Heart right ventricle (tissue), 16 donors: ENCODE data around the gene RYR3. TPM values are rescaled to one million over a fixed set of nuclear protein-coding genes. Genes with fewer than 3 reads are reported as not detected.
"Not testable (repeated sequence)": the region's sequence is repeated elsewhere in the genome, so short reads cannot be mapped to it uniquely, and the experiment has no call there.

Source experiments
- ATAC-seq, 8 donors: fragments of 200-7000 bp; cut with Tn5 transposase; one replicate each; pipeline ENCODE4 v1.9.1; 2020; ENCODE audit warnings: mild to moderate bottlenecking in 8 of 8, moderate library complexity in 8 of 8, moderate number of reproducible peaks in 1 of 8
- DNase-seq, 2 donors: peaks; one replicate each; pipeline ENCODE4 v3.0.0-alpha.2; 2020
- H3K27ac ChIP-seq, 10 donors: fragments of 200-600 bp; sonication (generic) in 2 of 10; one replicate each; pipeline versions ENCODE4 v1.5.0 to v1.8.0; 2020 to 2022; ENCODE audit warnings: mild to moderate bottlenecking in 3 of 10
- H3K27me3 ChIP-seq, 7 donors: fragments of 200-600 bp; one replicate each; pipeline ENCODE4 v1.8.0; 2021 to 2022; ENCODE audit warnings: mild to moderate bottlenecking in 2 of 7
- H3K36me3 ChIP-seq, 9 donors: fragments of 200-600 bp; sonication (generic) in 1 of 9; one replicate each; pipeline versions ENCODE4 v1.5.0 to v1.8.0; 2020 to 2022; ENCODE audit warnings: mild to moderate bottlenecking in 2 of 9
- H3K4me1 ChIP-seq, 9 donors: fragments of 200-600 bp; sonication (generic) in 1 of 9; one replicate each; pipeline versions ENCODE4 v1.5.0 to v1.8.0; 2020 to 2022; ENCODE audit warnings: mild to moderate bottlenecking in 4 of 9
- H3K4me3 ChIP-seq, 10 donors: fragments of 200-600 bp; sonication (generic) in 2 of 10; one replicate each; pipeline versions ENCODE4 v1.5.0 to v1.8.0; 2020 to 2022; ENCODE audit warnings: mild to moderate bottlenecking in 7 of 10, moderate library complexity in 2 of 10
- H3K9me3 ChIP-seq, 11 donors: fragments of 200-600 bp in 10 of 11; sonication (generic) in 2 of 11; one replicate each; pipeline versions ENCODE4 v1.5.0 to v1.8.0; 2013 to 2022; ENCODE audit warnings: mild to moderate bottlenecking in 2 of 11, control low read depth in 1 of 11, moderate library complexity in 1 of 11
- WGBS, 2 donors: extraction: QIAGEN DNeasy Blood & Tissue Kit; methylation state at CpG; one replicate each; pipeline ENCODE4 v1.1.7; 2013; ENCODE audit warnings: inconsistent platforms in 1 of 2; 5-methylcytosine and 5-hydroxymethylcytosine counted together
- intact Hi-C, 10 donors: fragments of 100-400 bp; cut with DNase I; formaldehyde crosslinking; loops; one replicate each; pipeline versions ENCODE4 v1.11.1 to v1.14.2; 2022
- polyA plus RNA-seq, 2 donors: library from polyadenylated mRNA; stranded (reverse); fragments of 200-250 nt; gene quantifications; one replicate each; pipeline ENCODE4 v1.2.3, GENCODE V29; 2013
- total RNA-seq, 10 donors: library from RNA; stranded (reverse); fragmentation: NEBNext Ultra II Directional in 3 of 10; extraction: Animal tissue kit (Norgen Biotek cat#: 25700) in 3 of 10; gene quantifications; one replicate each; pipeline versions ENCODE4 v1.2.1 to v1.2.4, GENCODE V29; 2021 to 2023
- TF ChIP-seq, protein P1 (sequence below), 9 donors: fragments of 200-600 bp; sonication (generic) in 2 of 9; IDR thresholded peaks; one replicate each; pipeline versions ENCODE4 v1.5.0 to v1.8.0; 2021 to 2022; ENCODE audit warnings: antibody characterized with exemption in 9 of 9, mild to moderate bottlenecking in 5 of 9, moderate library complexity in 1 of 9
- donor health status: Arrhythmogenic right ventricular cardiomyopathy.
- donor health status: ischemic (EF 13 %, LVEDD 7.1; RV severe dilation, severe dysfunction).
- donor health status: healthy with polysubstance abuse.
- donor health status: DM: no; HTN: yes; CAD: no.
- donor health status: DM: no; HTN: no; CAD: no.
- donor health status: ischemic (EF 25% LVEDD 6.9; RV normal size, moderate dysfunction).
- donor health status: ischemic (EF 25% LVEDD 5.7; RV mildly dilated, moderate dysfunction).
- donor health status: healthy.
- donor health status: DM: yes; HTN: yes; CAD: no.
- donor health status: Ischemic cardiomyopathy.
- donor health status: ischemic (EF 35%, LVEDD 5.7; RV mildly dilated, moderate dysfunction).
- donor health status: nonischemic (EF 11% LVEDD 7.7; RV severe dilation, severe dysfunction).
- donor health status: DM: yes; HTN: yes; CAD: no.
- donor health status: PGD.
- donor health status: ischemic (EF 29% LVEDD 5.4; RV normal size, mild dysfunction).
- donor health status: nonischemic (EF 23%, LVEDD 6.1; RV moderate dilation, normal function).

RYR3 gene
- total and polyA plus RNA-seq, 12 donors: 0.02 to 1.00 (median 0.13) TPM; not detected in 2

DNA sequence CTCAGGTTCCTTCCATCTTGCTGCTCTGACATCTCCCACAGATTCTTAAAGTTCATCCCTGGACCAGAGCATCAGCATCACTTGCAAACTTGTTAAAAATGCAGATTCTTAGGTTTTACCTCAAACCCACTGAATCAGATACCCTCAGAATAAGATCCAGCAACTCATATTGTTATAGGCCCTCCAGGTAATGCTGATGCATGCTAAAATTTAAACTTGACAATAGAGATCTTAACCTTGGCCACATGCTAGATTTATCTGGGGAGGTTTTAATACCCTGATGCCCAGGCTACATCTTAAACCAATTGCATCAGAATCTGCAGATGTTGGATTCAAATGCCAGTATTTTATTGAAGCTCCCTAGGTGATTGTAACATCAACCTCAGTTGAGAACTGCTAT is 256.9 kb downstream of the RYR3 start:
- TF ChIP-seq, protein P1, sequence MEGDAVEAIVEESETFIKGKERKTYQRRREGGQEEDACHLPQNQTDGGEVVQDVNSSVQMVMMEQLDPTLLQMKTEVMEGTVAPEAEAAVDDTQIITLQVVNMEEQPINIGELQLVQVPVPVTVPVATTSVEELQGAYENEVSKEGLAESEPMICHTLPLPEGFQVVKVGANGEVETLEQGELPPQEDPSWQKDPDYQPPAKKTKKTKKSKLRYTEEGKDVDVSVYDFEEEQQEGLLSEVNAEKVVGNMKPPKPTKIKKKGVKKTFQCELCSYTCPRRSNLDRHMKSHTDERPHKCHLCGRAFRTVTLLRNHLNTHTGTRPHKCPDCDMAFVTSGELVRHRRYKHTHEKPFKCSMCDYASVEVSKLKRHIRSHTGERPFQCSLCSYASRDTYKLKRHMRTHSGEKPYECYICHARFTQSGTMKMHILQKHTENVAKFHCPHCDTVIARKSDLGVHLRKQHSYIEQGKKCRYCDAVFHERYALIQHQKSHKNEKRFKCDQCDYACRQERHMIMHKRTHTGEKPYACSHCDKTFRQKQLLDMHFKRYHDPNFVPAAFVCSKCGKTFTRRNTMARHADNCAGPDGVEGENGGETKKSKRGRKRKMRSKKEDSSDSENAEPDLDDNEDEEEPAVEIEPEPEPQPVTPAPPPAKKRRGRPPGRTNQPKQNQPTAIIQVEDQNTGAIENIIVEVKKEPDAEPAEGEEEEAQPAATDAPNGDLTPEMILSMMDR (IDR thresholded peaks at IDR 0.05): no peak
- no peaks in the 10 kb centered on the region for H3K36me3 ChIP-seq
- intact Hi-C loops: no loop called here

DNA sequence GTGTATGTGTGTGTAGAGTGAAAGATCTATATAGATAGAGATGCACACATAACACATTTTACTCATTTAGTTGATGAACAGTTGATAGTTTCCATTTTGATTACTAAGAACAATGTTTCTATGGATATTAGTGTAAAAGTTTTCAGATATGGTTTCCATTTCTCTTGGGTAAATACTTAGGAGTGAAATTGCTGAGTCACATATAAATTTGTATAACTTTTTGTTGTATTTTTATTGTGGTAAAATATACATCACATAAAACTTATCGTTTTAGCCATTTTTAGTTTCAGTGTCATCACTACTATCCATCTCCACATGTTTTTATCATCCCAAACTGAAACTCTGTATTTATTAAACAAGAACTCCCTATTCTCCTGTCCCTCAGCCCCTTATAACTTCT is 258.3 kb downstream of the RYR3 start:
- no peak for ATAC-seq
- Histone ChIP-seq H3K4me3 (no peak overlapping the region), H3K9me3 (peaks cover 0 to 15% (median 0%) of the 10 kb centered on the region in 11 donors), H3K4me1 (no peaks in the 10 kb centered on the region), H3K27ac (no peak overlapping the region), H3K36me3 (no peaks in the 10 kb centered on the region), H3K27me3 (peaks cover 0 to 4% (median 0%) of the 10 kb centered on the region in 7 donors)
- intact Hi-C loops: no loop called here
- TF ChIP-seq, protein P1 (IDR thresholded peaks at IDR 0.05): no peak
- no peak for DNase-seq
- 71 to 89% methylated on average over 1 of the region's 1 CpG for WGBS, 2 donors

More for the DNA sequence above, 256.9 kb downstream of the RYR3 start:
- Histone ChIP-seq H3K9me3 (peaks cover 0 to 15% (median 0%) of the 10 kb centered on the region in 11 donors), H3K4me3 (no peak overlapping the region), H3K4me1 (no peaks in the 10 kb centered on the region), H3K27me3 (no peaks in the 10 kb centered on the region), H3K27ac (no peak overlapping the region)
- no peak for DNase-seq
- no peak for ATAC-seq

DNA sequence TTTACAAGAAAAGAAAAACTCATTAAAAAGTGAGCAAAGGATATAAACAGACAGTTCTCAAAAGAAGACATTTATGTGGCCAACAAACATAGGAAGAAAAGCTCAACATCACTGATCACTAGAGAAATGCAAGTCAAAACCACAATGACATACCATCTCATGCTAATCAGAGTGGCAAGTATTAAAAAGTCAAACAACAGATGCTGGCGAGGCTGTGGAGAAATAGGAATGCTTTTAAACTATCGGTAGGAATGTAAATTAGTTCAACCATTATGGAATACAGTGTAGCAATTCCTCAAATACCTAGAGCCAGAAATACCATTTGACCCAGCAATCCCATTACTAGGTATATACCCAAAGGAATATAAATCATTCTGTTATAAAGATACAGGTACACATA is 267.1 kb downstream of the RYR3 start:
- ATAC-seq, H3K4me3 ChIP-seq, H3K9me3 ChIP-seq, DNase-seq, H3K36me3 ChIP-seq, intact Hi-C loops, H3K27ac ChIP-seq, H3K27me3 ChIP-seq, H3K4me1 ChIP-seq: not testable (repeated sequence)
- 38 to 91% methylated on average over 2 of the region's 2 CpGs for WGBS, 2 donors

DNA sequence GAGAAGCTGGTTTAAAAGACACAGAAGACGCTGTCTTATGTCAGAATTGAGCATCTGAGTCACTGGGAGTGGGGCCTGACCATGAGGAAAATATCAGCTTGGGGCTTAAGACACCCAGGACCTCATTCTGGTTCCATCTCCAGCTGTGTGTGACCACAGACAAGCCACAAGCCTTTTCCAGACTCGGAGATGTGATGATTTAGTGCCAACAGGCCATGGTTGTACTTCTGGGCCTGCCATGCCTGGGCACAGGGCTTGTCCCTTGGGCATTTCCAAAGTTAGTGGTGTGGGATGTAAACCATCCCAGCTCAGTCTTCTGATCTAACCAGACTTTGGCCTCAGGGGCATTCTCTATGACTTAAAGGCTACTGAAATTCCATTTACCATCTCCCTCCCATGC is 269.8 kb downstream of the RYR3 start:
- H3K36me3 ChIP-seq: no peaks in the 10 kb centered on the region
- H3K4me1 ChIP-seq: no peaks in the 10 kb centered on the region
- WGBS, 2 donors: 73 to 79% methylated on average over 2 of the region's 2 CpGs
- H3K4me3 ChIP-seq: no peak overlapping the region
- TF ChIP-seq, protein P1 (IDR thresholded peaks at IDR 0.05): no peak
- no peak for ATAC-seq
- intact Hi-C loops: loop anchor here in 1 of 10 donors (10.0 kb wide), 1 partner anchor 56 kb away; no protein-coding TSS in a partner anchor
- H3K9me3 ChIP-seq: peaks cover 0 to 1% (median 0%) of the 10 kb centered on the region in 11 donors
- H3K27me3 ChIP-seq: no peaks in the 10 kb centered on the region
- H3K27ac ChIP-seq: no peak overlapping the region
- no peak for DNase-seq

DNA sequence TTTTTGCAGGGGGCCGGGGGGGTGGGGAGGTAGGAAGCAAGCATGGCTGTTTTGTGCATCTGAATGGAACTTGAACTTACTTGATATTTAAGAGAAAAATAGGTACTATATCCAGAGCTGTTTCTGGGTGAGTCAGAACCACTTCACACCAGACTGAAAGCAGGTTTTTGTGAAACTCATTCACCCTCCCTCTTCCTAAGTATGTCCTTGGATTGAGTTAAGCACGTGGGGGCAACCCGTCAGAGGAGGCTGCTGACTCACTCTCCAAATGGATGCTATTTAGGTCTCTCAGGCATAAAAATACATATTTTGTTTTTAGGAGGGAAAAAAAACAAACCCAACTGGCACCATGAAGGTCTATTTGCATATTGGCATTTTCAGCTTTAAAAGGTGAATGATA is 270.3 kb downstream of the RYR3 start:
- no peak overlapping the region for H3K4me3 ChIP-seq
- peaks cover 0 to under 1% (median 0%) of the 10 kb centered on the region in 7 donors for H3K27me3 ChIP-seq
- ATAC-seq: no peak
- H3K36me3 ChIP-seq: no peaks in the 10 kb centered on the region
- intact Hi-C loops: loop anchor here in 1 of 10 donors (10.0 kb wide), 1 partner anchor 56 kb away; no protein-coding TSS in a partner anchor
- no peaks in the 10 kb centered on the region for H3K9me3 ChIP-seq
- H3K27ac ChIP-seq: no peak overlapping the region
- TF ChIP-seq, protein P1 (IDR thresholded peaks at IDR 0.05): no peak
- WGBS, 2 donors: 39 to 43% methylated on average over 3 of the region's 3 CpGs
- no peaks in the 10 kb centered on the region for H3K4me1 ChIP-seq
- DNase-seq: no peak
